CD4-positive, alpha-beta T cell treated with Interleukin-17A for 1 hour (primary cell): ENCODE results near the gene PRR30.
"Not testable (repeated sequence)": the region's sequence is repeated elsewhere in the genome, so short reads cannot be mapped to it uniquely, and the experiment has no call there.

Experiments used
- DNase-seq: peaks from one replicate; pipeline ENCODE4 v3.0.0-alpha.2; 2020

PRR30 gene

DNA sequence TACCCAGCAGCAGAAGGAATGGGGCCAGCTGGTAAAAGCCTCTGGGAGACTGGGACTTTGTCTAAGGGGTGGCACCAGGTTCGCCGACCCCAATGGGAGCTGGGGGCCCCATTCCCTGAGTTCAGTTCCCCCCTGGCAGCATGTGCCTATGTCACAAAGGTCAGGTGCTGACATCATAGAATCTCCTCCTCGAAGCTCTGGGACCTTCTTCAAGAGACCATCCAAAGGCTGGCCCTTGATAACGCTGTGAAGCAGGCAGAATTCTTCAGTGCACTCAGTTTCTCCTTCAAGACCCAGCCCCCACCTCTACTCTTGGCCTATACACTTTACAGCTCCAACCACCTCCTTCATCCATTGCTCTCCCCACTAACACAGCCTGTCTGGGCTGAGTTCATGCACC lies at the start of gene PRR30:
Gene PRR30, minus strand, starts transcription at position 101 of the 400 bp plus-strand sequence. CDS start 1,081 bp downstream, outside the sequence.
- DNase-seq, result no peak

DNA sequence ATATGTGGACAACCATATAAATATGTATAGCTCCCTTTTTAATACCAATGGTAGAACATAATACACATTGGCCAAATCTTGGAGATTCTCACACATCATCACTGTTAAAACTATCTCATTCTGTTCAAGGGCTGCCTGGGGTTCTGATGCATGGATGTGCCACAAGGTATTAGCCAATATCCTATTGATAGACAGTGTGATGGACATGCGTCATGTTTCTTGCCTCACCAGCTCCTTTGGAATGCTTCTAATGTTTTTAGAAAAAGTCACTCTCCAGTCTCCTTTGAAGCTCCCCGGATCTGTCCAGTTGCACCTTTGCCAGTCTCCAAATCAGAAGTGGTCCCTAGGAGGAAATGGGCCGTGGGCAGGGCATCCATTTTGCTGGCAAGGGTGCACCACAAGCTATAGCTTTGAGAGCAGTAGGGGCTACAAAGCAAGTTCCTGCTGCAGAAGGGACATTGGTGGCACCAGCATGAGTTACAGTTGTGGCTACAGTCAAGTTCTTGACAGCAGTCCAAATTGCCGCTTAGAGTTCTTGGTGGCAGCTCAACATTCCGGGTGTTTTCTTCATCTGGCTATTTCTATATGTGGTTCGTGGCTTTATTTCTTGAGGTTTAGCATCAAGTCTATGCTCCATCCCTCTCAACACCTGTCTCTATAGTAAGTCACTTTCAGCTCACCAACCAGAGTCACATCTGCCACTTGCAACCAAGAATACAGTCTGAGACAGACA lies 47.6 kb upstream of the PRR30 start:
- no peak for DNase-seq

DNA sequence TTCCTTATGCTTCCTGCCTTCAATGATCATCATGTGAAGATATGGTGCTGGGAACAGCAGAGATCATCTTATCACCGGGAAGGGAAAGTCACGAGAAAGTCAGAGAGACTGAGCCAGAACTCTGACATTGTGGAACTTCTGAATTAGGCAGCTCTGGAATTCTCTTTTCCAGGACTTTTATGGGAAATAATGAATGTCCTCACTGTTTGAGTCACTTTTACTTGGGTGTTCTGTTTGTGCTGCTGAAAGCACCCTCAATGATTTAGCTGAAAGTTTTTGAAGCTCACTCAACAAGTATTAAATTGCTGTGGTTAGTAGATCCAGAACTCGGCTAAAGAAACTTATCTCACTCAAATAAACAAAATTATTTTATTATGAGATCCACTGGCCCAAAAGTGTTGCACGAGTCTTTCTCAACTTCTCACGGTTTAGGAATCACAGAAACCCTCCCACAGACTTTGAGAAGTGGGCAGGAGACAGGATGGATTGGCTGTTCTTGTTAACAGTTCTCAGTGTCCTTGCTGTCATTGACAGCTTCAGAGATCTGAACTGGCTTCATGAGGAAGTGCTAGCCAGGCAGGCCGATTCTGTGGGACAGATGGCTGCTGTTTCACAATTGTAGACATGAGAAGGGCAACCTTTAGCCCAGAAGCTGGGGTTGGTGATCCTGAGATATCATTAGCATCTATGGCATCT lies 46.3 kb upstream of the PRR30 start:
- no peak for DNase-seq

DNA sequence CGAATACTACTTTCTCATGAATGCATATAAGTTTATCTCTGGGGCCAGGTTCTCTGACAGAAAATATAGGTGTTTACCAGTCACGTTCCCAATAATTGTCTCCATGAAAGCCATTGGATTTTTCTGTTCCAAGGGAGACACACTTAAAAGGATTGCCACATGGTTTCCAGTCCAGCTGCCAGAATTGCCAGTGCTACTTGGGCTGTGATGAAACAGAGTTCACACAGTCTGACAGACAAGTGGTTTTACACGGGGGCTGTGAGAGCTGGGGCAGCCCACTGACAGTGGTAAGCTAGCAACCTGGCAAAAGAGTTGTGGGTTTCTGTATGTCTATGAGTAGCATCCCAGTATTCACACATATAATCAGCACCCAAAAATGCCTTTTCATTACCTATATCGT lies 44.9 kb upstream of the PRR30 start:
- DNase-seq, result no peak

DNA sequence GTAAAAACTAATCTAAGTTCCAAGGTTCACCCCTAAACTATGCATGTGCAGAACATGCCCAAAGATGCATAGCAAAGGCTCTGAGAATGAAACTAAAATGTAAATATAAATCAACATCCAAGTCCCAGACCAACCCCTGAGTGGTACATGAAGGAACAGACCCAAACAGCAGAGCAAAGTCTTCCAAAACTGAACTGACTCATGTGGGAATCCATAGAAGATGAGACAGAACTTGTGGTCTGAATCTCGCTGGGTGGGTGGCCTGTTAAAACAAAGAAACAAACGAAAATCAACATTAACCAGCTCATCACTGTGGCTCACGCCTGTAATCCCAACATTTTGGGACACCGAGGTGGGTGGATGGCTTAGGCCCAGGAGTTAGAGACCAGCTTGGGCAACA lies 43.1 kb upstream of the PRR30 start:
- DNase-seq, result no peak

DNA sequence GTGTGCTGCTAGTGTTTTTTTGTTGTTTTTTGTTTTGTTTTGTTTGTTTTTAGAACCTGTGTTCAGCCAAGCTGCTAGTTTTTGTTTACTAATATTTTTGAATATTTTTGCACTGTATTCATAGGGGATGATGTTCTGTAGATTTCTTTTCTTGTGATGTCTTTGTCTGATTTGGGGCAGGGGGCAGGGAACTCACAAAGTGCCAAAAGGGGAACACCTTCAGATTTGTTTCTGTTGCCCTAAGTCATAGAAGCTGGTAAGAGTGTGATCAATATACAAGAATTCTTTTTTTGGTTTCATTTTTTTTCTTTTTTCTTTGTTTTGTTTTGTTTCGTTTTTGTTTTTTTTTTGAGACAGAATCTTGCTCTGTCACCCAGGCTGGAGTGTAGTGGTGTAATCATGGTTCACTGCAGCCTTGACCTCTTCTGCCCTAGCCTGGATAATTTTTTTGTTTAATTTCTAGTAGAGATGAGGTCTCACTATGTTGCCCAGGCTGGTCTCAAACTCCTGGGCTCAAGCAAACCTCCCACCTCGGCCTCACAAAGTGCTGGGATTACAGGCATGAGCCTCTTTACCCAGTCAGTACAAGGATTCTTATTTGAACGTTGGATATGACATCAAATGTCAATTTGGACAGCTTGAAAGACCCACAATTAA lies 40.3 kb upstream of the PRR30 start:
- DNase-seq, result no peak

DNA sequence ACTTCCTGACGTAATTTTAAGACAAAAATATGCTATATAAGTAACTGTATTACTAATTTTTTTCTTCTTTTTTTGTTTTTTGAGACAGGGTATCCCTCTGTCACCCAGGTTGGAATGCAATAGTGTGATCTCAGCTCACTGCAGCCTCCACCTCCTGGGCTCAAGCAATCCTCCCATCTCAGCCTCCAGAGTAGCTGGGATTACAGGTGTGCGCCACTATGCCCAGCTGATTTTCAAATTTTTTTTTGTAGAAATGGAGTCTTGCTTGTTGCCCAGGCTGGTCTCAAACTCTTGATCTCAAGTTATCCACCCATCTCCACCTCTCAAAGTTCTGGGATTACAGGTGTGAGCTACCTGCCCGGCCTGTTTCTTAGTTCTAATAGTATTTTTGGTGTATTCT lies 39.3 kb upstream of the PRR30 start:
- DNase-seq, result no peak

DNA sequence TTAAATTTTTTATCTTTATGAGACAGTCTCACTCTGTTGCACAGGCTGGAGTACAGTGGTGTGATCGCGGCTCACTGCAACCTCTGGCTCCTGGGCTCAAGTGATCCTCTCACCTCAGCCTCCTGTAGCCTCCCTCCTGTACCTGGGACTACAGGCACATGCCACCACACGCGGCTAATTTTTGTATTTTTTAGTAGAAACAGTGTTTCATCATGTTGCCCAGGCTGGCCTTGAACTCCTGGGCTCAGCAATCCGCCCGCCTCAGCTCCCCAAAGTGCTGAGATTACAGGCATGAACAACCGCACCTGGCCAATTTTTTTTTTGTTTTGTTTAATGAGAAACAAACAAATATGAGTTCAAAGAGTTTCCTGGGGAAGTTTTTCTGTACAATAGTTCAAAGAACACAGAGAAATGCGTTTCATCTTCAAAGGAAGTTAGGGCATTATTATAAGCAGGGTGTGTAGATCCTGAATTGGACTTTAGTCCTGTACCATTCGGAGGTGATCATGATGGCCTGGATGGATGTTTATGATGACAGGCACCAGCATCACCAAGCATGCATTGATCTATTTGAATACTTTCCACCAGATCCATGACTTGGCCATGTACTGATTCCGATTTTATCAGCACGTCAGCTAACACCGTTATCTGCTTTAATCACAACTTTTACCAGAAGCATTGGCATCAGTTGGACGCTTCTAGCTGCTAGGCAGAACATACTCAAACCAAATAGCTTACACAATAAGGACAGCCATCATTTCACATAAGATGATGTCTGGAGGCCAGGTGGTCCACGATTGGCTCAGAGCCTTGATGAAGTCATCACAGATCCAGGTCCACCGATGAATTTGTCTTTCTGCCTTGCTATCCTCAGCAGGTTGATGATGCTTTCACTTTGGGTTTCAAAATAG lies 38.5 kb upstream of the PRR30 start:
- no peak for DNase-seq

DNA sequence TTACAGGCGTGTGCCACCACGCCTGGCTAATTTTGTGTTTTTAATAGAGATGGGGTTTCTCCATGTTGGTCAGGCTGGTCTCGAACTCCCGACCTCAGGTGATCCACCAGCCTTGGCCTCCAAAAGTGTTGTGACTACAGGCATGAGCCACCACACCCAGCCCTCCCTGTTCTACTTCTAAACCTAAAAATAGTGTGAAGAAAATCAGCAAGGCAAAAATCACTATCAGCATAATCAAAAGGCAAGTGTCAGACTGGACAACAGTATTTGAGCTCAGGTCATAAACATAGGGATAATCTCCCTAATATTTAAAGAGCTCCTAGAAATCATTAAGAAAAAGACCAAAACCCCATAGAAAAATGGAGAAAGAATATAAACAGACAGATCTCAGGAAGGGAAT lies 36.6 kb upstream of the PRR30 start:
- not testable (repeated sequence) for DNase-seq

DNA sequence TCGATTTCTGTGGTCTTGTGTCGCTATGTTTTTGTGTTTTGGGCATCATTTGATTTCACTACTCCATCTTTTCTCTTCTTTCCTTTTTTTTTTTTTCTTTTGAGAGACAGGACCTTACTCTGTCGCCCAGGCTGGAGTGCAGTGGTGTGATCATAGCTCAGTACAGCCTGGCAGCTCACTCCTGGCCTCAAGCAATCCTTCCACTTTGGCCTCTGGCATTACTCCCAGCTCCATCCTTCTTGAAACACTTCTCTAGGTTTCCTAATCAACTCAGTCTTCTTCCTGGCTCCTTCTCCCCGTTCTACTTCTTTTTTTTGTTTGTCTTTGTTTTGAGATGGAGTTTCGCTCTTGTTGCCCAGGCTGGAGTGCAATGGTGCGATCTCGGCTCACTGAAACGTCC lies 36.1 kb upstream of the PRR30 start:
- DNase-seq, result no peak

DNA sequence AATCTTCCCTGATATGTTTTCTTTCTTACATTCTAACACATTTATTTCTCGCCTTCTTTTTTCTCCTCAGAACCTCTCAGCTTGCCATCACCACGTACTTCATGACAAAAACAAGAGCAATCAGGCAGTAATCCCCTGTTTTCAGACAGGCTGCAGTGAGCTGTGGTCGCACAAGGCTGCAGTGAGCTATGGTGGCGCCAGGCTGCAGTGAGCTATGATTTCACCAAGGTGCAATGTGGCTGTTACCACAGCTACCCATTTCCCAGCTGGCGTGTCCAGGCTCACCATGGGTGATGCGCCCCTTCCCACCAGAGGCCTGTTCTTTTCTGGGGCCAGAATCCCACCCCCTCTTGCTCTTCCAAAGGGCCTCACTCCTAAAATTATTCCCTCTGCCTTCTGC lies 35.4 kb upstream of the PRR30 start:
- no peak for DNase-seq

DNA sequence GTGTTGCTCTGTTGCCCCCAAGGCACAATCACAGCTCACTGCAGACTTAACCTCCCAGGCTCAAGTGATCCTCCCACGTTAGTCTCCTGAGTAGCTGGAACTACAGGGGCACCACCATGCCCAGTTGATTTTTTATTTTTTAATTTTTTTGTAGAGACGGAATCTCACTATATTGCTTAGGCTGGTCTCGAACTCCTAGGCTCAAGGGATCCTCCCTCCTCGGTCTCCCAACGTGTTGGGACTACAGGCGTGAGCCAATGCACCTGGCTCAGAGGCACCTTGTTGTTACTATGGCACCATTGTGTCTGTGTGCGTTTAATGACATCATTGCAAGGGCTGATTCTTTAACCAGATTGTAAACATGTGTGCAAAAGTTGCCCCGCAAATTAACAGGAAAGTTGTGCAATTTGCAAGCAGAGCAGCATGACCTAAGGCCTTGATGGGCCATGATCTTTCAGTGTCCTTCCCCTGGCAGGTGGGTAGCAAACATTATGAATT lies 32.2 kb upstream of the PRR30 start:
- DNase-seq, result no peak

DNA sequence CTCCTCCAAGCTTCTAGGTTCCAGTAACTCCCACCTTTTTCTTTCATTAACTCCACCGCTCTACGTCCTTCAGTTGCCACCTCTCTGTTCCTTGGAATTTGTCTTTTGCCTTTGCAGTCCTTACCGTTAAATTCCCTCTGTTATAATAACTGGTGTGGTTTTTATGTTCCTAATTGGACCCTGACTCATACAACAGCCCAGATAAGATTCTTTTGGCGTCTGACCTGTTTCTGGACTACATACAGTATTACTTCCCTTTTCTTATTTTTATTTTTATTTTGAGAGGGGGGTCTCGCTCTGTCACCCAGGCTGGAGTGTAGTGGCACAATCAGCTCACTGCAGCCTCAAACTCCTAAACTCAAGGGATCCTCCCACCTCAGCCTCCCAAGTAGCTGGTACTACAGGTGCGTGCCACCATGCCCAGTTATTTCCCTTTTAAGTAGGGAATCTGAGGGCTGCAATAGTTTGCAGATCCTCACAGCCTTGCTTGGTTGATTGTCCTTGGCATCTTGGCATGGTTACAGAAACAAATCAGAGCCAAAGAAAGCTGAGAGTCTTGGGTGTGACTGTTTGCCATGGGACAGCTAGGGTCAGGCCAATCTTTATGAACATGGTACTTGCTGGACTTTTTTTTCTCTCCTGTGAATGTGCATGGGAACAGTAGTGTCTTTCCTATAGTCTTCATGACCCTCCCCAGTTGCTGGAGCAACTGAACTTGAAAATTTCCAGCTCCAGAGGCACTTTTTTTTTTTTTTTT lies 31.5 kb upstream of the PRR30 start:
- no peak for DNase-seq

DNA sequence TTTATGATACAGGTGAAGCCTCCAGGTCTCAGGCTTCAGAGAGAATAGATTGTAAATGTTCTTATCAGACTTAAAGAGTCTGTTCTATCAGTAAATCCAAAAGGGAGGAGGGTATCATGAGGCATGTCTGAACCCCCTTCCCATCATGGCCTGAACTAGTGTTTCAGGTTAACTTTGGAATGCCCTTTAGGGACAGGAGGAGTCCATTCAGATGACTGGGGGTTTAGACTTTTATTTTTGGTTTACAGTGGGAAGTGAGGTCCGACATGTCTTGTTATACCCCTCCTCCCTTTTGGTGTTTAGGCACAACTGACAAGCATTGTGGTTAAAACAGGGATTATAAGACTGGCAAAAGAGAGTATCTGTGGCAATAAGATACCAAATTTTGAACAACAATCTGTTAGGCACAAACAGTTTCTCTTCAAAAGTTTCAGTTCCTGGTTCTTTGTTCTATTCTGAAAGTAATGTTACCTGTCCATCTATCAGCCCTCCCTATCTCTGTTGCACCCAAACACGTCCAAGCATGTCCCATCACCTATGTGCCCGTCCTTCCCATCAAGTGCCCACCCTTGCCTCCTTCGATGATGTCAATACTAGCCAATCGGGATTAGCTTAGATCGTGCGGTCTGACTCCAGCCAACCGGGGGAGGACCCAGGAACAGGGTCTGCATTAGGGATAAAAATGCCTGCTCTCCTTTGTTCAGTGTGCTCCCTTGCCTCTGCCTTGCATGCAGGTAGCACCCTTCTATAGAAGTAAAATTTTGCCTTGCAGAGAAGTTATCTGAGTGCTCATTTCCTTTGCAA lies 26.0 kb upstream of the PRR30 start:
- DNase-seq, result no peak

DNA sequence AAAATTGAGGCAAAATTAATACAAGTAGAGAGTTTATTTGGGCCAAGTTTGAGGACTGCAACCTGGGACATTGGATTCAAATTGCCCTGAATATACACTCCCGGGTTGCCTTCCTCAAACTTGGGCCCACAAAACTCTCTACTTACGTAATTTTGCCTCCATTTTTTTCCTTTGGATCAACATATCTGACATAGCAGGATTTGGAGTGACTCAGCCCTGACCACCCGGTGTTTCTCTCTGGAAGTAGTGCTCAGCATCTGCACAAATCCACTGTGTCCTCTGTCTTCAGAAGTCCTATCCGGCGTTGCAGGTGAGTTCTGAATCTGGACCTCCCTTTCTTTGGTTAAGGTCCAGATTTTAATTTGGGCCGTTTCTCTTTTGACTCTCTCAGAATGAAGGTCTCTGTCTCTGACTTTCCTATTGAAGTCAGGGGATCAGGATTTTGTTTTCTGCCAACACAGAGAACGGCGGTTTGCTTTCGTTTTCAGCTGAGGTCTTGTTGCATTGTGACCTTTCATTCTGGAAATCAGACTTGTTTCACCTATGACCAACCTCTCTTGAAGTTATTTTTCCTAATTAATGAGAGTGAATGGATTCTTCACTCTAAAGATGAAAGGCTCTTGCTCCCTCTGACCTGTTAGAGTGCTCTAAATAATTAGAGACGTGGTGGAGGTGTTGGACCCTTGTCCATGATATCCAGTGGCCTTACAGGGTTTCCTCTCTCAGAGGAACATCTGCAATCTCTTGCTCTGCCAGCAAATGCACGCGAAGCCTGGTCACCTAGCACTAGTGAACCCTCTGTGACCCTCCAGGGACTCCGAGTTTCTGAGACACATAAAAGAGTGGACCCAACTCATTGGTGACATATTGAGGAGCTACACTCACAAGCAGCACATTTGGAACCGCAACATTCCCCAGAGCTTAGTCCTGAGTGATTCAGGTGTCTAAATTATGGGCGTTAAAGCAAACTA lies 23.2 kb upstream of the PRR30 start:
- no peak for DNase-seq

DNA sequence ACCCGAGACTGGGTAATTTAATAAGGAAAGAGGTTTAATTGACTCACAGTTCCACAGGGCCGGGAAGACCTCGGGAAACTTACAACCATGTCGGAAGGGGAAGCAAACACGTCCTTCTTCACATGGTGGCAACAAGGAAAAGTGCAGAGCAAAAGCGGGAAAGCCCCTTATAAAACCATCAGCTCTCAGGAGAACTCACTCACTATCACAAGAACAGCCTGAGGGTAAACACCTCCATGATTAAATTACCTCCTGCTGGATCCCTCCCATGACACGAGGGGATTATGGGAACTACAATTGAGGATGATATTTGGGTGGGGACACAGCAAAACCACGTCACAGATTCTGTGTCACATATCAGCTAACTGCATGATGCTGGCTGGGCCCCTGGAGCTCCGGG lies 21.0 kb upstream of the PRR30 start:
- no peak for DNase-seq

DNA sequence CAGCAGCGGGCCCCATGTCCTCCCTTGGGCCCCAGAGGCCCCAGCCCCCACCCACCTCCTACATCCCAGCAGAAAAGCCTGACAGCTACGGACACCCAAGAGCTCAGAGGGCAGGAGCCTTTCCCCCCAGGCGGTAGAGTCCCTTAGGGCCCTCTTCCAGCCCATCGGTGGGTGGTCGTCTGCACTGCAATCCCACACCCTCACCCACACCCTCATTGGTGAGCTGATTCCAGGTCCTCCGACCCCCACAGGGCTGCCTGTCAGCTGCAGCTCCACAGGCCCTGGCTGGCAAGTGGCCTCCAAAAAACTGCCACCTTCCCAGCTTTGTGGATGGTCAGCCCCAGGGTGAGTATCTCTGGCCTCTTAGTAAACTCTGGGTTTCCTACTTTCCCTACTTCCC lies 20.1 kb upstream of the PRR30 start:
- no peak for DNase-seq

DNA sequence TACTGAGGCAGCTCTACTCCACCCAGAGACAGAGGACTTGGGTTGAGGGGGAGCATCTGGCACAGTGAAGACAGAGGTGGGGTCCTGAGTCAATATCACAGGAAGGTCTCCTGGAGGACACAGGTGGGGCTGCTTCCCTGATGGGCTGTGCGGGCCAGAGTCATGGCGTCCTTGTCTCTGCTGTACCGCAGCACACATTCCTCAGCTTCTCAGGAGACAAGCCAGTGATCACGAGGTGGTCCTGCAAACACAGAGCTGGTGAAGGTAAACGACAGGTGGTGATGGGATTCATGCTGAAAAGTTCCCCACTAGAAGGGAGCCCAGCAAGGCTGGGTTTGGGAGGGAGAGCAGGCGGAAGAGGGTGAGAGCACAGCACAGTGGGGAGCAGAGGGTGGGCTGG lies 19.3 kb upstream of the PRR30 start:
- DNase-seq, result no peak

DNA sequence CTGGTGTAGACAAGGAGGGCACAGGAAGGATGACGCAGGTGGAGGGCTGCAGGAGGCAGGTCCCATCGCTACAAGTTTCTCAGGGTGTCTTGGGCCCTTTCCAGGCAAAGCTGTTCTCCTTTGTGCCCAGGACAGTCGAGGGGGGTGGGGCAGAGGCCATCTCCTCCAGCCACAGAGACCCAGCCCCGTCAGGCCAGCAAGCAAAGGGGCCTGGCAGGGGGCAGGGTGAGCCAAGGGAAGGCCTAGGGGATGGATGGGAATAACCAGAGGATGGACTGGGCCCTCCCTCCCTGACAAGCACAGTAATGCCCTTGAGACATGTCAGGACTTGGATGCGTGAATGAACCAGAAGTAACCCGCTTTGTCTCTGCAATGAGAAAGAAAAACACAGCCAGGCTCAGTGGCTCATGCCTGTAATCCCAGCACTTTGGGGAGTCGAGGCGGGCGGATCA lies 15.9 kb upstream of the PRR30 start:
- DNase-seq, result no peak

DNA sequence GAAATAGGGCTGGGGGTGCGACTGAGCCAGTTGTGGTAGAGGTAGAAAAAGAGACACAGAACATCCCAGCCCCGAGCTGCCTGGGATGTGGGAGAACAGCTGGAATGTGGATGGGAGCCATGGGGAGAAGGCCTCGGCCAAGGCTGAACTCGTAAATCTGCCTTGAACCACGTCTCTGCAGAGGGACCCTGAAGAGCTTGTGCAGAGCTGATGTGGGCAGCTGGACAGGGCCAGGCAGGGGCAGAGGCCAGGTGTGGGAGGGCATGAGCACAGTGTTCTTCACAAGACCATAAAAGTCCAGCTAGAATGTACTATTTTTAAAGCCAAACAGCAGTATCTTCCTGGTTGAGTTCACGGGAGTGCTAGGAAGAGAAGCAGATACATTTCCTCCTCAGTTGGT lies 15.3 kb upstream of the PRR30 start:
- DNase-seq, result no peak
